Type B pancreatic cell (in vitro differentiated cells): Measurements from ENCODE around the gene ARID5A. TPM values are rescaled to one million over a fixed set of nuclear protein-coding genes. Genes with fewer than 3 reads are reported as not detected.
"Not testable (repeated sequence)": the region's sequence is repeated elsewhere in the genome, so short reads cannot be mapped to it uniquely, and the experiment has no call there.

Experiments
- DNase-seq: peaks from one replicate; pipeline ENCODE4 v3.0.0; 2021; ENCODE audit warnings: mixed read lengths; ENCODE audit not compliant: unreplicated experiment; ENCODE audit errors: extremely low spot score
- H3K27ac Mint-ChIP-seq: 2 replicates; pipeline ENCODE4 v1.8.0; 2021; ENCODE audit warnings: mild to moderate bottlenecking, mixed read lengths
- H3K27me3 Mint-ChIP-seq: 2 replicates; pipeline ENCODE4 v1.8.0; 2021; ENCODE audit warnings: mixed read lengths
- H3K36me3 Mint-ChIP-seq: 2 replicates; pipeline ENCODE4 v1.8.0; 2021; ENCODE audit warnings: mixed read lengths
- H3K4me1 Mint-ChIP-seq: one replicate; pipeline ENCODE4 v1.8.0; 2021; ENCODE audit warnings: mixed read lengths; ENCODE audit not compliant: unreplicated experiment
- H3K4me3 Mint-ChIP-seq: 2 replicates; pipeline ENCODE4 v1.8.0; 2021; ENCODE audit warnings: mild to moderate bottlenecking, mixed read lengths
- H3K9me3 Mint-ChIP-seq: 2 replicates; pipeline ENCODE4 v1.8.0; 2021; ENCODE audit warnings: mixed read lengths
- CTCF ChIP-seq: fragments of 200-600 bp; sonication (generic); conservative IDR thresholded peaks from 2 replicates; pipeline ENCODE4 v1.5.0; 2021; ENCODE audit warnings: antibody characterized with exemption, mild to moderate bottlenecking
- total RNA-seq: library from RNA; stranded (reverse); gene quantifications from 2 replicates; pipeline ENCODE4 v1.2.1, GENCODE V29; 2021; ENCODE audit warnings: low replicate concordance

ARID5A gene
- total RNA-seq, 1 donor from 2014 or later: 11.9 TPM

GRCh38 chr2:96556441-96557330 is 20.1 kb downstream of the ARID5A start:
- peaks cover 11% of the 10 kb centered on the region for H3K4me1 Mint-ChIP-seq
- TF ChIP-seq CTCF: no peak
- H3K4me3 Mint-ChIP-seq: peak overlapping the region; percentile 23
- no peaks in the 10 kb centered on the region for H3K27me3 Mint-ChIP-seq
- H3K27ac Mint-ChIP-seq: peak overlapping the region; percentile 76
- no peak for DNase-seq
- H3K36me3 Mint-ChIP-seq: no peaks in the 10 kb centered on the region
- H3K9me3 Mint-ChIP-seq: peaks cover 4% of the 10 kb centered on the region

GRCh38 chr2:96557421-96557820 is 20.9 kb downstream of the ARID5A start:
- DNase-seq, H3K36me3 Mint-ChIP-seq, H3K27me3 Mint-ChIP-seq, H3K4me3 Mint-ChIP-seq, H3K9me3 Mint-ChIP-seq: not testable (repeated sequence)
- H3K27ac Mint-ChIP-seq: peak overlapping the region; percentile 76
- peaks cover 11% of the 10 kb centered on the region for H3K4me1 Mint-ChIP-seq

GRCh38 chr2:96558061-96558460 is 21.5 kb downstream of the ARID5A start:
- H3K36me3 Mint-ChIP-seq: no peaks in the 10 kb centered on the region
- H3K27me3 Mint-ChIP-seq: no peaks in the 10 kb centered on the region
- no peak overlapping the region for H3K4me3 Mint-ChIP-seq
- peaks cover 4% of the 10 kb centered on the region for H3K9me3 Mint-ChIP-seq
- no peak overlapping the region for H3K27ac Mint-ChIP-seq
- H3K4me1 Mint-ChIP-seq: peaks cover 11% of the 10 kb centered on the region
- no peak for DNase-seq
- TF ChIP-seq CTCF: no peak

DNA sequence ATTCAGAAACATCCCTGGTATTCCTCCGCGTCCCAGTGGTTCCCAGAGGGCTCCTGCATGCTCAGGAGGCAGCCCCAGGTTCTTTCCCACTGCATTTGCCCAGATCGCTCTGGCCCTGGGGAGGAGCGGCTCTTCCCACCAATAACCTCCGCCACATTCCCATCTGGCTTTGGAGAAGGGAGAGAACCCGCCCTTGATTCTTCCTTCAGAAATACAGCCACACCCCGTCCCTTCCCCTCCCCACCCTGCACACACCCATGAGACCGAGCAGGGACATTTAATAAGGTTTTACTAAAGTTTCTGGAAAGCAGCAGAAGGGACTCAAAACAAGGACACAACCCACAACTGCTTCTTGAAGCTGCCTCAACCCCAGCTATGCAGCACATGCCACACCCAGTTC is 21.9 kb downstream of the ARID5A start:
- Mint-ChIP-seq H3K27ac (no peak overlapping the region), H3K4me1 (peaks cover 11% of the 10 kb centered on the region), H3K27me3 (no peaks in the 10 kb centered on the region), H3K9me3 (peaks cover 4% of the 10 kb centered on the region), H3K36me3 (no peaks in the 10 kb centered on the region), H3K4me3 (no peak overlapping the region)
- DNase-seq: no peak
- TF ChIP-seq CTCF: no peak

DNA sequence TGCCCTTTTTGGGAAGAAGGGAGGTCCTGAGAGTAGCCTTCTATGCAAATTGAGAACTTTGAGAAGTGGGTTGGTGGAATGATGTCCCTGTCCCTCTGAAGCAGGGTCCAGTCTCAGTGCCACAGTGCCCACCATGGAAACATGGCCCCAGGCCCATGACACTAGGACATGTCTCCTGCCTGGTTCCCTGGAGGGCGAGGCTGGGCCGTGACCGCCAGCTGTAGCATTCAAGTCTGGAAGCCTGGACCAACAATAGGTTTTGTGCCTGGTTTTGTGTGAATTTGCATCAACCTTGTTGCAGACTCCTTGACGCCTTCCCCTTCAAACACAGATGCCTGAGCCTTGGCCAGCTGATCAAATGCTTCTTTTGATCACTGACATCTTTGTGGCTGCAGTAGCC is 27.5 kb downstream of the ARID5A start:
- H3K4me1 Mint-ChIP-seq: no peaks in the 10 kb centered on the region

More for the DNA sequence above, 27.5 kb downstream of the ARID5A start:
- TF ChIP-seq CTCF: no peak
- Mint-ChIP-seq H3K36me3 (no peaks in the 10 kb centered on the region), H3K9me3 (no peaks in the 10 kb centered on the region), H3K27me3 (no peaks in the 10 kb centered on the region), H3K27ac (no peak overlapping the region), H3K4me3 (no peak overlapping the region)
- DNase-seq: no peak
